ENCODE results near the gene TCP11.

TCP11 gene

DNA sequence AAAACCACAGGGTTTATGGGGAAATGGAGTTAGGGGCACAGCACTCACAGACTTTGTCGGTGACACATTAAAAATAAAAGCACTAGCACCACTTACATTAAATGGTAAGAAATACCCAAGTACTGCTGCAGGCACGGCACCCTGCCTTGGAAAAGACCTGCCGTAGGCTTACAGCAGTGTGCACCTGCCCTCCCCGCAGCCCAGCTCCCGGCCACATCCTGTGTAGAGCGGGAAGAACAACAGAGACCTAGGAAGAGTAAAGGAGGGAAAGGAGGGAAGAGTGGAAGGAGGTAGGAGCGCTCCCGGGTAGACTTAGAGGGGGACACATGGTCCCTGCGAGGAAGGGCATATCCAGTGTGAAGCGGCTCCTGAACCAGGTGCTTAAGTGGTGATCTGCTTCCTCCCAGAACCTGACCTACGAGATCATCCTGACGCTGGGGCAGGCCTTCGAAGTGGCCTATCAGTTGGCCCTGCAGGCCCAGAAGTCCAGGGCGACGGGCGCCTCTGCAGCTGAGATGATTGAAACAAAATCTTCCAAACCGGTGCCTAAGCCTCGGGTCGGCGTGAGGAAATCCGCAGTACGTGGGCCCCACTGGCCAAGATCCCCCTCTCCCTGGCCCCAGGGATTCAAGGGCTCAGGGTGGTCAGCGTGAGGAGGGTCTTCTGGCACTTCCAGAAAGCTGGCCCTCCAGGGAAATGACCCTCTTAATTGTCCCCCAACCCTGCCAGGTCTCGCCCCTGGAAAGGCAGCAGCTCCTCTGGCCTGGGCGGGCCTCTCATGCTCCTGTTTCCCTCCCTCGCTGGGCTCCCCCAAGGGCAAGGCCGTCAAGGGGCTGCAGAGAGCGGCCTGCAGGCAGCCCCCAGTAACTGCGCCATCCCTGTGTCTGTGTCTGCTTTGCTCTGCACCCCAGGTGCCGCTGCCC is 55.5 kb downstream of the TCP11 start:
- no peak overlapping the region for H3K4me3 ChIP-seq (ENCODE audit: low read length)
- no peak for DNase-seq (ENCODE audit: low read depth, low spot score)

- no peak overlapping the region for H3K4me3 ChIP-seq (ENCODE audit: low read length)
- DNase-seq (ENCODE audit: low read depth, low spot score), result no peak
These were observed 56.5 kb downstream of the TCP11 start for GRCh38 chr6:35084511-35085203.

DNA sequence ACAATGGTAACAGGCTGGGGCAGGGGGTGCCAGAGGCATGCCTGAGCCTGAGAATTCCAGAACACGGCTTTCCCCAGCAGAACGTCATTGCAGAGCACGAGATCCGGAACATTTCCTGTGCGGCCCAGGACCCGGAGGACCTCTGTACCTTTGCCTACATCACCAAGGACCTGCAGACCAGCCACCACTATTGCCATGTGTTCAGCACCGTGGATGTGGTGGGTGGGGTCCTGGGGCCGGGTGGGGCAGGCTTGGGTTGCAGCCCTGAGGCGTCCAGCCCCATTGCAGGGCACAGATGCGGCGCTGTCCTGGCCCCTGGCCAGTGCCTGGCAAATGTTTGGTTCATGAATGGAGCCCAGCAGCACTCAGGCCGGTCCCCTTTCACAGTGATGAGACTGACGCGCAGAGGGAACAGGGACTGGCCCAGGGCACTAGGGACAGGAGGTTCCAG is 57.1 kb downstream of the TCP11 start:
- DNase-seq (ENCODE audit: low read depth, low spot score), result no peak
- no peak overlapping the region for H3K4me3 ChIP-seq (ENCODE audit: low read length)

- DNase-seq (ENCODE audit: low read depth, low spot score), result no peak
- no peak overlapping the region for H3K4me3 ChIP-seq (ENCODE audit: low read length)
These were observed 57.6 kb downstream of the TCP11 start for GRCh38 chr6:35083507-35083906.

GRCh38 chr6:35082733-35083403 is 58.3 kb downstream of the TCP11 start:
- DNase-seq (ENCODE audit: low read depth, low spot score), result no peak
- H3K4me3 ChIP-seq (ENCODE audit: low read length), result no peak overlapping the region

DNA sequence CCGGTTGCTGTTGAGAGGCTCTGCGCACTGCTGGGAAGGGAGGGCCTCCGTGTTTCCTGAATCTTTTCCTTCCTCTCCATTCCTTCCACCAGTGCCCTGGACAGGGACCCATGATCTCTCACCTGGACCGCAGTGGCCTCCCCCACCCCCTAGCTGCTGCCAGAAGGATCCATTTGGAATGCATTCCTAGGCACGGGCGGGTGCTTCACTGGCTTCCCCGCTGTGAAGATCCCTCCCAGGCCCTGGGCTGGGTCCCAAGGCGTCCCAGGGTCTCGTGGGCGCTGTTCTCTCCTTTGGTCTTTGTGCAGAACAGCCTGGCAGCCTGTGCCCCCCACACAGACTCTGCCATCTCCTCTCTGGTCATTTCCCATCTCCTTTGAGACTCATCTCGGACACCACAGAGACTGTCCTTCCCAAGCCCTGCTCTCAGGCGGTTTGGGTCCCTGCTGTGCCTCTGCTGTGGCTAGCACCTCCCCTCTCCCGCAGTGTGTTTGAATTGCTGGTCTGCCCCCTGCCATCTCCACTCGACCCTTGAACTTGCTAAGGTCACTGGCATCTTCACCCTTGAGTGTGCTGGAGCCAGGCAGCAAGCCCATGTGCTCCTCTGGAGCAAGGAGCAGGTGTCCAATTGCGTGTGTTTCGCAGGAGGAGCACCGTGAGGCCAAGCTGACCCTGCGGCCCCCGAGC is 59.0 kb downstream of the TCP11 start:
- DNase-seq (ENCODE audit: low read depth, low spot score), result no peak
- H3K4me3 ChIP-seq (ENCODE audit: low read length), result no peak overlapping the region

- no peak for DNase-seq (ENCODE audit: low read depth, low spot score)
- H3K4me3 ChIP-seq (ENCODE audit: low read length), result no peak overlapping the region
These were observed 59.7 kb downstream of the TCP11 start for GRCh38 chr6:35081426-35081851.

- H3K4me3 ChIP-seq (ENCODE audit: low read length), result no peak overlapping the region
- DNase-seq (ENCODE audit: low read depth, low spot score), result no peak
These were observed 60.2 kb downstream of the TCP11 start for GRCh38 chr6:35080821-35081425.

GRCh38 chr6:35080016-35080680 is 61.0 kb downstream of the TCP11 start:
- no peak for DNase-seq (ENCODE audit: low read depth, low spot score)
- no peak overlapping the region for H3K4me3 ChIP-seq (ENCODE audit: low read length)

DNA sequence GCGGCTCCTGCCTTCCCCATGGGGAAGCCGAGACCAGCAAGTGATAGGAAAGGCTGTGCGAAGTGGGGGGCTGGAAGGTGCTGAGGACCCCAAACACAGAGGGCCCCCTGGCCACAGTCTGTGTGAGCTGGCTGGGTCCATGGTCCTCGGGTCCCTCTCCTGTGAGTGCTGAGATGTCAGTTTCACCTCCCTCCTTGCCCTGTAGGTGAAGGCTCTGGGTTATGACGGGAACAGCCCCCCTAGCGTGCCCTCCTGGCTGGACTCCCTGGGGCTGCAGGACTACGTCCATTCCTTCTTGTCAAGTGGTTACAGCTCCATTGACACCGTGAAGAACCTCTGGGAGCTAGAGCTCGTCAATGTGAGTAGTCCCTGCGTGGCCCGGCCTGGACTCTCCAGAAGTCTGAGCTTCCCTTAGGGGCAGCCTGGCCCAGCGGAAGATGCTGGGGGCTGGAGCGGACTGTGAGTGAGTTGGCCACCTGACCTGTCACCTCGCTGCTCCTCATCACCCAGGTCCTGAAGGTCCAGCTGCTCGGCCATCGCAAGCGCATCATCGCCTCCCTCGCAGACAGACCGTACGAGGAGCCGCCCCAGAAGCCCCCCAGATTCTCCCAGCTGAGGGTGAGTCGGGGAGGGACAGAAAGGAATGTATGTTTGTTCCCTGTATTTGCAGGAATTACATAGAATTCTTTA is 61.7 kb downstream of the TCP11 start:
- DNase-seq (ENCODE audit: low read depth, low spot score), result no peak

GRCh38 chr6:35078896-35079295 is 62.2 kb downstream of the TCP11 start:
- DNase-seq (ENCODE audit: low read depth, low spot score), result no peak
- no peak overlapping the region for H3K4me3 ChIP-seq (ENCODE audit: low read length)

More for the DNA sequence above, 61.7 kb downstream of the TCP11 start:
- no peak overlapping the region for H3K4me3 ChIP-seq (ENCODE audit: low read length)

DNA sequence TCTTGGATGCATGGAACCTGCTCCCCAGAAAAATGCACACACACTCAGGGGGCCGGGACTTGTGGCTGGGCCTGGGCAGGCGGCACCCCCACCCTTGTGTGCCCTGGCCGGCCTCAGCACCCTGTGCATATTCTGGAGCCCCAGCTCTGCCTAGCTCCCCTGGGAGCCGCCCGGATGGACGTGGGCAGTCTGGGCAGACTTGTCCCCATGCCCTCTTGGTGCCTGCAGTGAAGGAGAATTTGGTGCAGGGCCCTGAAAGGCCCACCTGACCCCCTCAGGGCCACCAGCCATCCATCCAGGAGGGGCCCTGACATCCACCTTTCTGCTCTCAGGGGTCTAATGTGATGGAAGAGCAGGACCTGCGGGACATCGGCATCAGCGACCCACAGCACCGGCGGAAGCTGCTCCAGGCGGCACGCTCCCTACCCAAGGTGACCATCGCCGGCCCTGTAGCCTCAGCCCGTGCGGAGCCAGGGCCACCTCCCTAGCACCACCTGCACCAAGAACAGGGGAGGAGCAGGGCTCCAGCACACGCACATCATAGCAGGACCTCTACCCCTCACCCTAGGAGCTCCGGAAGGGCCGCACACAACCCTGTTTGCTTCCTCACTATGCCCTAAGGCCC is 62.8 kb downstream of the TCP11 start:
- no peak for DNase-seq (ENCODE audit: low read depth, low spot score)
- no peak overlapping the region for H3K4me3 ChIP-seq (ENCODE audit: low read length)

DNA sequence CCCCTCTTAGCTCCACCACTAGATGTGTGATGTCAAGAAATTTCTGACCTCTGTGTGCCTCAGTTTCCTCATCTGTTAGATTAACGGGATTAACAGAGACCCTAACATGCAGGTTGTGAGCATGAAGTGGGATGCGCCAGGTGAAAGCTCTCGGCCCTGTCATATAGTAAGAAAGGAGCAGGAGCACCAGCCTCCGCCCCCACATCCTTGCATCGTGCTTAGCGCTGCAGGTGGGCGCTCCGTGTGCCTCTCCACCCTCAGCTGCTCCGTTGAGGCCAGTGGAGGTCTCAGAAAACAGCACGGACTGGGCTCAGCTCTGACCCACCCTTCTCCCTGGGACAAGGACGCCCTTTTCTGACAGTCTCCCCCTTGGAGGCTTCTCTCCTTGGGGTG is 63.4 kb downstream of the TCP11 start:
- no peak overlapping the region for H3K4me3 ChIP-seq (ENCODE audit: low read length)
- no peak for DNase-seq (ENCODE audit: low read depth, low spot score)

- DNase-seq (ENCODE audit: low read depth, low spot score), result no peak
- no peak overlapping the region for H3K4me3 ChIP-seq (ENCODE audit: low read length)
These were observed 64.0 kb downstream of the TCP11 start for GRCh38 chr6:35076997-35077712.

DNA sequence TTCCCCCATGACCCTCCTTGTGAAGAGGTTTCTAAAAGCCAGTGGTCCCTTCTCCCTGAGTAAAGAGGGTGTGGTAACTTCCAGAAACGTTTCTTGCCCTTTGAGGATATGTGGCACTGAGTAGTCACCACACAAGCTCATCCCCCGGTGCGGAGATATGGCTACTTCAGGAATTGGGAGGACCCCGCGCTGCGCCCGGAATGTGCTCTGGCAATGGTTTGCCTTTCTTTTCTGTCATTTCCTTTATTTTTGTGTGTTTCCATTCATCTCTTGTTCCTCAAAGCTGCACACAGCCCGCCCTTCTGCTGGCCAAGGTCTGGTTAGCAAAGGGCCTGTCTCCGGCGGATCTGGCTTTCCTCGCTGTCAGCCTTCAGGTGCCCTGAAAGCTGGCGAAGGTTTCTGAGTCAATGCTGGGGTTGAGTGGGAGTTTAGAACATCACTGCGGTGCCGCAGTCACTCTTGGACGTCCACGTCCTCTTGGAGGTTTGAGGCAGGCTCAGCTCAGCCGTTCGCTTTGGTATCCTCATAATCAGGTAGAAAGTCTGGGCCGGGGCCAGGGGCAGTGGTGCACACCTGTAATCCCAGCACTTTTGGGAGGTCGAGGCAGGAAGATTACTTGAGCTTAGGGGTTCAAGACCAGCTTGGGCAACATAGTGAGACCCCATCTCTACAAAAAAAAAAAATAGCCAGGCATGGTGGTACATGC is 67.2 kb downstream of the TCP11 start:
- no peak overlapping the region for H3K4me3 ChIP-seq (ENCODE audit: low read length)

GRCh38 chr6:35073211-35073610 is 67.9 kb downstream of the TCP11 start:
- no peak overlapping the region for H3K4me3 ChIP-seq (ENCODE audit: low read length)
- DNase-seq (ENCODE audit: low read depth, low spot score), result no peak

More for the DNA sequence above, 67.2 kb downstream of the TCP11 start:
- DNase-seq (ENCODE audit: low read depth, low spot score), result no peak

All from Jurkat, Clone E6-1 (cell line).